ENCODE results near the gene BSND. TPM values are rescaled to one million over a fixed set of nuclear protein-coding genes. Genes with fewer than 3 reads are reported as not detected.
"Not testable (repeated sequence)": the region's sequence is repeated elsewhere in the genome, so short reads cannot be mapped to it uniquely, and the experiment has no call there.

Gene BSND
- total RNA-seq, 2 donors from 2014 or later, result not detected

DNA sequence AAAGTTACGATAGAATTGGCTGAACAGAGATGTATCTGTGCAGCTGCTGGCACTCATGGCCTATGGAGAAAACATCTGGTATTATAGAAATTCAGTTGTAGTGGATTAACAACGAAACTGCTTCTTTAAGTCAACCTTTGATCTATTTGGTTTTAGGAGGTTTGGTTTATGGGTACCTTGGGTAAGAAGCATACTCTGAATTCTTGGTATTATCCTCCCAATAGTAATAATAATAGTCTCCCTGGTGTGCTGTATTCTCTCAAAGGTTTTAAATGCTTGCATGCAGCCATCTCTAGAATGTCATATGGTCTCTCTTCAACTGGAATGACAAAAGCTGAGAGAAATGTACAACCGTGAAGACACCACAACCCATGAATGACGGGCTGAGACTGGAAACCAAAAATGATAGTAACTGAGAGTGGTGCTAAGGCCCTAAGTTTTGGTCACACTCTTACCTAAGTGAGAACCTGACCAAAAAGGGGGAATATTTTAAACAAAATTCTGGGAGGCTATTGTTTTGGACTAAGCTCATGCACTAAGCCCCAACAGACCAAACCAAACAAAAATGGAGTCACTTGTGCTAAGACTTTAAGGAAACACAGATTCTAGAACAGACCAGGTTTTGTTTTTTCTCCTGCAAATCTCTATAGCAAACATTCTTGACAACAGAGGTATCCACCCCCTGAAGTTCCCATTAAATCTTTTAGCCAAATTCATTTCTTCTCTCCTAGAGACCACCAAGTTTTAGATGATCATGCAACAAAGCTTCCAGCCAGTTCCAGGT lies 35.9 kb upstream of the BSND start:
- intact Hi-C loops (cut with DNase I), result no loop called here
- no peak overlapping the region for H3K27ac ChIP-seq
- no peaks in the 10 kb centered on the region for H3K4me1 ChIP-seq
- H3K27me3 ChIP-seq, result no peaks in the 10 kb centered on the region
- no peaks in the 10 kb centered on the region for H3K9me3 ChIP-seq
- no peak overlapping the region for H3K9ac ChIP-seq (ENCODE audit: low read depth in 2 of 2, low read length in 2 of 2)
- H3K36me3 ChIP-seq, result no peaks in the 10 kb centered on the region
- TF ChIP-seq, protein P1, sequence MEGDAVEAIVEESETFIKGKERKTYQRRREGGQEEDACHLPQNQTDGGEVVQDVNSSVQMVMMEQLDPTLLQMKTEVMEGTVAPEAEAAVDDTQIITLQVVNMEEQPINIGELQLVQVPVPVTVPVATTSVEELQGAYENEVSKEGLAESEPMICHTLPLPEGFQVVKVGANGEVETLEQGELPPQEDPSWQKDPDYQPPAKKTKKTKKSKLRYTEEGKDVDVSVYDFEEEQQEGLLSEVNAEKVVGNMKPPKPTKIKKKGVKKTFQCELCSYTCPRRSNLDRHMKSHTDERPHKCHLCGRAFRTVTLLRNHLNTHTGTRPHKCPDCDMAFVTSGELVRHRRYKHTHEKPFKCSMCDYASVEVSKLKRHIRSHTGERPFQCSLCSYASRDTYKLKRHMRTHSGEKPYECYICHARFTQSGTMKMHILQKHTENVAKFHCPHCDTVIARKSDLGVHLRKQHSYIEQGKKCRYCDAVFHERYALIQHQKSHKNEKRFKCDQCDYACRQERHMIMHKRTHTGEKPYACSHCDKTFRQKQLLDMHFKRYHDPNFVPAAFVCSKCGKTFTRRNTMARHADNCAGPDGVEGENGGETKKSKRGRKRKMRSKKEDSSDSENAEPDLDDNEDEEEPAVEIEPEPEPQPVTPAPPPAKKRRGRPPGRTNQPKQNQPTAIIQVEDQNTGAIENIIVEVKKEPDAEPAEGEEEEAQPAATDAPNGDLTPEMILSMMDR (IDR thresholded peaks at IDR 0.05), result no peak
- no peak overlapping the region for H3K4me3 ChIP-seq
- DNase-seq, result no peak

DNA sequence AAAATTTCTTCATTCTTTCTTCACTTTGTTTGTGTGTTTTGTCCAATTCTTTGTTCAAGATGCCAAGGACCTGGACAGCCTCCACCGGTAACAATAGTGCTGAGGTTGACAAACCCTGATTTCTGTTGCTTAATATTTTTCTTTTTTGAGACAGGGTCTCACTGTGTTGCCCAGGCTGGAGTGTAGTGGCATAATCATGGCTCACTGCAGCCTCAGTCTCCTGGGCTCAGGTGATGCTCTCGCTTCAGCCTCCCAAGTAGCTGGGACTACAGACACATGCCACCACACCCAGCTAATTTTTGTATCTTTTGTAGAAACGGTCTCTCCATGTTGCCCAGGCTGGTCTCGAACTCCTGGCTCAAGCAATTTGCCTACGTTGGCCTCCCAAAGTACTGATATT lies 34.9 kb upstream of the BSND start:
- intact Hi-C loops (cut with DNase I); H3K9me3 ChIP-seq; DNase-seq; H3K36me3 ChIP-seq; H3K27ac ChIP-seq; H3K27me3 ChIP-seq; H3K9ac ChIP-seq (ENCODE audit: low read depth in 2 of 2, low read length in 2 of 2); H3K4me1 ChIP-seq; H3K4me3 ChIP-seq: not testable (repeated sequence)

DNA sequence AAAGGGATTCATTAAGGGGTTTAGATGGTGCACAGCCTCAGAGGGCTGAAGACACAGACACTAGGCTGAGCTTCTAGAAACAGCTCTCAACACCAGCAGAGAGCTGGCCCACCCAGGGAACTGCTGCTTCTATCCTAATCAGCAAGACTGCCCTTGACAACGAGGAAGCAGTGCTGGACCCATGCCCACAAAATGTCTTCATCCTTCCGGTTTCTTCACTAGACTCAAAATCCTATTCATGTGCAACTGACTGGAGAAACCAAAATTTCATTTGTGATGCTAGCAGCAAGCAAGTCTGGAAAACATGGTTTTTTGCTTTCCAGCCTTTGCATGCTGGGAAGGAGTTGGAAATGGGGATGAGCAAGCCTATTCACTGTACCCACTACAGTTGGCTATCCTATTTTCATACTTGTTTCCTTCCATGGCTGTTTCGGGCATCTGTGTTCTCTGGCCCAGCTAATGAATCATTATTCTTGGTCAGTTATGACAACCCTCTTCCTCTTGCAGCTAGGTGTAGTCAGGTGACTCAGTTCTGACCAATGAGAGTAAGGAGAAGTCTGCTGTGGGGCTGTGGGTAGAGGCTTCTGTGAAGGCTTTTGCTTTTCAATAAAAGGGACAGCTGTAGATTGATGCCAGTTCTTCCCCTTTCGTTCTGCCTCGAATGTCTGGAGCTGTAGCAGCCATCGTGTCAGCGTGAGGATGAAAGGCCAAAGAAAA lies 33.0 kb upstream of the BSND start:
- Histone ChIP-seq H3K36me3 (no peaks in the 10 kb centered on the region), H3K4me3 (no peak overlapping the region), H3K9ac (ENCODE audit: low read depth in 2 of 2, low read length in 2 of 2) (no peak overlapping the region), H3K27ac (no peak overlapping the region), H3K4me1 (no peaks in the 10 kb centered on the region), H3K9me3 (no peaks in the 10 kb centered on the region), H3K27me3 (no peaks in the 10 kb centered on the region)
- TF ChIP-seq, protein P1 (IDR thresholded peaks at IDR 0.05), result no peak
- intact Hi-C loops (cut with DNase I), result no loop called here
- peak; percentile 40 for DNase-seq

DNA sequence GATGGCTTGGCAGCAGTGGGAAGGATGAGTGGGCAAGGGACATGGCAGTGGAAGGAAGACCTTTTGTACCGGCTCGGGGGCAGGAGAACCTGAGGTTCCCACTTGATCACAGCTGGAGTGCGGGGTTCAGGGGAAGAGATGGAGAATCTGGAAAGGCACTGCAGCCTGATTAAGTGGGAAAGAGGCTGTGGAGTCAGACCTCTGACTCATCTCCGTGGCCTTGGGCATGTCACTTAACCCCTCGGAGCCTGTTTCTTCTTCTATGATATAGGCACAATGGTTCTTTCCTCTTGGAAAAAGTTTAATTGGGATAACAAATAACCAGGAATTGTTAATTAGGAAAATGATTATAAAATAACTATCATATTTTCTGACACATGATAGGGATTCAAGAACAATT lies 31.4 kb upstream of the BSND start:
- H3K36me3 ChIP-seq, result no peaks in the 10 kb centered on the region
- intact Hi-C loops (cut with DNase I), result no loop called here
- H3K9ac ChIP-seq (ENCODE audit: low read depth in 2 of 2, low read length in 2 of 2), result no peak overlapping the region
- TF ChIP-seq, protein P1 (IDR thresholded peaks at IDR 0.05), result no peak
- no peaks in the 10 kb centered on the region for H3K9me3 ChIP-seq
- DNase-seq, result no peak
- H3K27me3 ChIP-seq, result no peaks in the 10 kb centered on the region
- no peak overlapping the region for H3K27ac ChIP-seq
- no peak overlapping the region for H3K4me3 ChIP-seq
- H3K4me1 ChIP-seq, result no peaks in the 10 kb centered on the region

DNA sequence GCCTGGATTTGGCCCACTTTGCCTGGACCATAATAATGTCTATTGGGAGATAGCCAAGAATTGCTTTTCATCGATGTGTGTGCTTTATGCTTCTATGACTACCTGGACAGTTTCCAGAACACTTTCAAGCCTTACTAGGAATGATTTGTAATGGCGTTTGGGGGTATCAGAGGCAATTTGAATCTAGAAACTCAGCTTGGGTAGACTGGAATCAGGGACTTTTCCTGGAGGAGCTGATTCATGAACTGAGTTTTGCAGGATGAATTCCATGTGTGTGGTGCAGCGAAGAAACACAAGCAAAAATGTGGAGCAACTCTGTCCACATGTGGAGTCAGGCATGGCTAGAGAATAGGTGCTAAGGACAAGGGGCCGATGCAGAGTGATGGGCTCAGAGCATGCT lies 30.2 kb upstream of the BSND start:
- Histone ChIP-seq H3K9me3 (no peaks in the 10 kb centered on the region), H3K27me3 (no peaks in the 10 kb centered on the region), H3K4me1 (no peaks in the 10 kb centered on the region), H3K27ac (no peak overlapping the region), H3K9ac (ENCODE audit: low read depth in 2 of 2, low read length in 2 of 2) (no peak overlapping the region), H3K4me3 (no peak overlapping the region), H3K36me3 (no peaks in the 10 kb centered on the region)
- no peak for DNase-seq
- intact Hi-C loops (cut with DNase I), result no loop called here
- TF ChIP-seq, protein P1 (IDR thresholded peaks at IDR 0.05), result no peak

DNA sequence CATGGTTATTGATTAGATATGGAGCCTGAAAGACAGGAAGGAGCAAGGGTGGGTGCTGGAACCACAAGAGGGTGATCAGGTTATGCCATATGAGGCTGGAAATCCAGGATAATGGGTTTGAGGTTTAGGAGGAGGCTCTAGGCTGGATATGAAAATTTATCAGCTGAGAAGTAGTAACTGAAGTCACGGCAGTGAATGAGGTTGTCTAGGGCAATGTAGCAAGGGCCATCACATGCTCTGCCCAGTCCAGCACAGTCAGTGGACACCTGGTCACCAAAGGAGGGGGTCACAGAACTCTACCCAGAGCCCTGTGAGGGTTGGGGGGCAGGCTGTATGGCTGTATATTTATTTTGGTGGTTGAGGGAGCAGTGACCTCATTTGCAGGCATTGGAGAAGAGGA lies 28.9 kb upstream of the BSND start:
- intact Hi-C loops (cut with DNase I), result no loop called here
- no peak for DNase-seq
- Histone ChIP-seq H3K4me3 (no peak overlapping the region), H3K36me3 (no peaks in the 10 kb centered on the region), H3K27ac (no peak overlapping the region), H3K4me1 (no peaks in the 10 kb centered on the region), H3K9me3 (no peaks in the 10 kb centered on the region), H3K27me3 (no peaks in the 10 kb centered on the region), H3K9ac (ENCODE audit: low read depth in 2 of 2, low read length in 2 of 2) (no peak overlapping the region)
- TF ChIP-seq, protein P1 (IDR thresholded peaks at IDR 0.05), result no peak

All from colonic mucosa (tissue), 4 donors.